ENCODE measurements around the gene CRIP2.

- TF ChIP-seq POLR2AphosphoS5 (IDR thresholded peaks at IDR 0.05; ENCODE audit: borderline replicate concordance, low read depth, low read length): no peak
- no peak for TF ChIP-seq EZH2 (IDR thresholded peaks at IDR 0.05)
Measured at GRCh38 chr14:105425823-105426247, 48.8 kb upstream of the CRIP2 start.
